ENCODE measurements around the gene NEDD4L. TPM values are rescaled to one million over a fixed set of nuclear protein-coding genes. Genes with fewer than 3 reads are reported as not detected.

The NEDD4L gene
- total and polyA plus RNA-seq, 4 donors, result 10.2 to 20.3 (median 13.2) TPM

- no peaks in the 10 kb centered on the region for H3K27me3 ChIP-seq (ENCODE audit: control insufficient read depth in 4 of 4, insufficient read depth in 4 of 4, low read length in 3 of 4)
- H3K9ac ChIP-seq (ENCODE audit: low read depth in 1 of 2, low read length in 2 of 2), result no peak overlapping the region
- no peak overlapping the region for H3K27ac ChIP-seq (ENCODE audit: low read depth in 1 of 2, low read length in 2 of 2)
- no peaks in the 10 kb centered on the region for H3K4me1 ChIP-seq (ENCODE audit: control insufficient read depth in 4 of 4, insufficient read depth in 4 of 4, low read length in 3 of 4)
- H3K4me3 ChIP-seq (ENCODE audit: low read depth in 1 of 3, low read length in 3 of 3), result no peak overlapping the region
- WGBS, result 74% methylated on average over 3 of the region's 3 CpGs
- no peaks in the 10 kb centered on the region for H3K9me3 ChIP-seq (ENCODE audit: control insufficient read depth in 4 of 4, low read length in 3 of 4)
- no peaks in the 10 kb centered on the region for H3K36me3 ChIP-seq (ENCODE audit: control insufficient read depth in 4 of 4, insufficient read depth in 3 of 4, low read depth in 1 of 4, low read length in 3 of 4)
- TF ChIP-seq YY1 (IDR thresholded peaks at IDR 0.05) (no peak), JUND (IDR thresholded peaks at IDR 0.05) (no peak), RXRA (IDR thresholded peaks at IDR 0.05) (no peak), RAD21 (IDR thresholded peaks at IDR 0.05) (no peak), SP1 (IDR thresholded peaks at IDR 0.05) (no peak), MAX (IDR thresholded peaks at IDR 0.05) (no peak), ZBTB33 (IDR thresholded peaks at IDR 0.05) (no peak), HNF4A (conservative IDR thresholded peaks at IDR 0.05) (no peak), FOXA1 (IDR thresholded peaks at IDR 0.05) (no peak), GABPA (IDR thresholded peaks at IDR 0.05 in 1 of 2, conservative IDR thresholded peaks at IDR 0.05 in 1 of 2) (no peak), NR2F2 (IDR thresholded peaks at IDR 0.05) (no peak), TAF1 (conservative IDR thresholded peaks at IDR 0.05) (no peak), REST (IDR thresholded peaks at IDR 0.05) (no peak), EGR1 (IDR thresholded peaks at IDR 0.05; ENCODE audit: low read depth in 2 of 2) (no peak)
- TF ChIP-seq, protein P1, sequence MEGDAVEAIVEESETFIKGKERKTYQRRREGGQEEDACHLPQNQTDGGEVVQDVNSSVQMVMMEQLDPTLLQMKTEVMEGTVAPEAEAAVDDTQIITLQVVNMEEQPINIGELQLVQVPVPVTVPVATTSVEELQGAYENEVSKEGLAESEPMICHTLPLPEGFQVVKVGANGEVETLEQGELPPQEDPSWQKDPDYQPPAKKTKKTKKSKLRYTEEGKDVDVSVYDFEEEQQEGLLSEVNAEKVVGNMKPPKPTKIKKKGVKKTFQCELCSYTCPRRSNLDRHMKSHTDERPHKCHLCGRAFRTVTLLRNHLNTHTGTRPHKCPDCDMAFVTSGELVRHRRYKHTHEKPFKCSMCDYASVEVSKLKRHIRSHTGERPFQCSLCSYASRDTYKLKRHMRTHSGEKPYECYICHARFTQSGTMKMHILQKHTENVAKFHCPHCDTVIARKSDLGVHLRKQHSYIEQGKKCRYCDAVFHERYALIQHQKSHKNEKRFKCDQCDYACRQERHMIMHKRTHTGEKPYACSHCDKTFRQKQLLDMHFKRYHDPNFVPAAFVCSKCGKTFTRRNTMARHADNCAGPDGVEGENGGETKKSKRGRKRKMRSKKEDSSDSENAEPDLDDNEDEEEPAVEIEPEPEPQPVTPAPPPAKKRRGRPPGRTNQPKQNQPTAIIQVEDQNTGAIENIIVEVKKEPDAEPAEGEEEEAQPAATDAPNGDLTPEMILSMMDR (IDR thresholded peaks at IDR 0.05; ENCODE audit: low read depth, low read length, missing input control), result no peak
- TF ChIP-seq, protein P2, sequence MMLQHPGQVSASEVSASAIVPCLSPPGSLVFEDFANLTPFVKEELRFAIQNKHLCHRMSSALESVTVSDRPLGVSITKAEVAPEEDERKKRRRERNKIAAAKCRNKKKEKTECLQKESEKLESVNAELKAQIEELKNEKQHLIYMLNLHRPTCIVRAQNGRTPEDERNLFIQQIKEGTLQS (IDR thresholded peaks at IDR 0.05), result no peak
- DNase-seq (ENCODE audit: low spot score), result no peak
Measured at GRCh38 chr18:58005885-58006523, 38.0 kb upstream of the NEDD4L start.

Measured in liver (tissue), 9 donors.